NCI-H2171 treated with DMSO at 0.1 percent for 48 hours (cell line): Measurements from ENCODE around the gene ATOSB.

Experiments used
- DNase-seq: peaks from one replicate; lab custom pipeline; 2025; lab: John Stamatoyannopoulos, UW

The ATOSB gene

DNA sequence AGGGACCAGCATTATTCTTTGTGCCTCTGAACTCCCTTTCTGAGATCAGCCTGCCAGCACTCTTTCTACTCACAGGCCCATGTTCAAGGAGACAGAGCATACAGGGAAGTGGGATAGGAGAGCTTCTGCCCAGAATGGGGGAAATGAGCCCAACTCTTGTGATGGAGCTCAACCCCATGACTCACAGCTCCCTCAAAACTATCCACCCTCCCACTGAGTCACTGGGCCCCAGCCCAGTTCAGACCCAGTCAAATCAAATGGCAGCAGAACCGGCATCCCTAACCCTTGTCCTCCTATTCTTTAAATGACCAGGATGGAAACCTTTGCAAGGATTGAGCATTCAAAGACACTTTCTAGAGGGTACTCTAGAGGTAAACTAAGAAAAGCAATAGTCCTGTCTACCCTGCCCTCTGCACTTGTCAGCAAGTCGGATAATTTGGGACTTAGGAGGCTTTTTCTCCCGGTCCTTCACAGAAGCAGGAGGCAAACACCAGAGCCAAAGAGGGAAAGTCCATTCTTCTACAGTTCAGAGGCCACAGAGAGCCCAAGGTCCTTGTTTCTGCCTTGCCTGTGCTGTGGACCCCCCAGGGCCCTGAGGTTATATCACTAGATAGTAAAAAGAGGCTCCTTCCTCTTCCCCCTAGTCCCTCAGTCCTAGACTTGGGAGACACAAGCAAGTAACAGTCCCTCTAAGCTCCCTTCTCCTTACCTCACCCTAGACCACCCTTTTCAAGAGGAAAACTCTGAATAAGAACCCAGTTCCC, 3.2 kb downstream of the ATOSB start:
- no peak for DNase-seq

DNA sequence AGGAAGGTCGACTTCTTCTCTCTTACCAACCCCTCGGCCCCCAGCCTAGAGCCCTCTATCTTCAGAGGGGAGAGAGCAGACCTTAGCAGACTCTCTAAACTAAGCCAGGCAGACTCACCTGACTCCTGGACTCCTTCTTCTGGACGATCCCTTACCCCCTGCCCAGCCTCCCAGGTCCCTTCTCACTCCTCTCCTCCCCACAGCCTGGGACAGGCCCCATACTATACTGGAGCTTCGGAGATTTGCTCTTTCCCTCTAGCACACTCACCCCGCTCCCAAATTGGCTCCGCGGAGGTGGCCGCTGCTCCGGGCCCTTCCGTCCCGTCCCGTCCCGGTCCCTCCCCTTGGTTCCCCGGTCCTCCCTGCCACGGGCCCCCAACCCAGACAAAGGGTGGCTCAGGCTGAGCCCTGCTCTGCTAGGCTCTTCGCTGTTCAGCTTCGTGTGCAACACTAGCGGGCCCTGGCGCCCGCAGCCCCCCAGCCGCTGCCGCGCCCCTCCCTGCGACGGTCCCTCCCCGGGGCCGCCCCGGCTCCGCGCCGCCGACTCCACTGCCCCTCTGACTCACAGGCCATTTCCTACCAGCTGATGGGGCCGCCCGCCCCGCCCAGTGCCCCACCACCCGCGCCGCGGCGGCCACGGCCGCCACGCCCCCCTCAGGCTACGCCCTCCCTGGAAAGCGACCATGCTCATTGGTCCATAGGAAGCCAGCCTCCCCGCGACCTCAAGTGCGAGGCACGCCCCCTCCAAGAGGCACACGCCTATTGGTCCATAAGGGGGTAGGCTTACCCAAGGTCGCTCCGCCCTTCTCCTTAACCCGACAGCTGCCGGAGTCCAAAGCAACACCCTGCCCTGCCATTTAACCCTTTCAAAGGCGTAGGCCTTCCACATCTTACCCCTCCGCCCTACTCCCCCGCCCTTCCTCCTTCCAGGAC, 4.4 kb downstream of the ATOSB start:
- peak; percentile 85 for DNase-seq

DNA sequence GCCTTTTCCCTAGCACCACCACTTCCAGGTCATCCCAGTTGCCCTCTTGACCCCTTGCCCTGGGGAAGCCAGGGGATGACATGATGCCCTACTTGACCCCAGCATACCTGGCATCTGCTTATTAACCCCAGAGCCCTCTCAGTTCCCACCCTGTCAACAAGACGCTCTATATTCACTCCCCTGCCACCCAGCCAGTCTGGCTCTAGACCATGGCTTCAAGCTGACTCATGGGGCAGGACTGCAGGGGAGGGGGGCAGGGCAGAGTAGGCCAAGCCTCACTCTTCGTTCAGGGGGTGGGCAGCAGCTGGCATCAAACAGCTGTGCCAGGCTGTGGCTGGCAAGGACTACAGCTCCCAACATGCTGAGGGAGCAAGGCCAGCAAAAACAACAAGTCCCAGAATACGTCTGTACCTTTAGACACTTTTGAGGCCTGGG, 5.3 kb downstream of the ATOSB start:
- no peak for DNase-seq

DNA sequence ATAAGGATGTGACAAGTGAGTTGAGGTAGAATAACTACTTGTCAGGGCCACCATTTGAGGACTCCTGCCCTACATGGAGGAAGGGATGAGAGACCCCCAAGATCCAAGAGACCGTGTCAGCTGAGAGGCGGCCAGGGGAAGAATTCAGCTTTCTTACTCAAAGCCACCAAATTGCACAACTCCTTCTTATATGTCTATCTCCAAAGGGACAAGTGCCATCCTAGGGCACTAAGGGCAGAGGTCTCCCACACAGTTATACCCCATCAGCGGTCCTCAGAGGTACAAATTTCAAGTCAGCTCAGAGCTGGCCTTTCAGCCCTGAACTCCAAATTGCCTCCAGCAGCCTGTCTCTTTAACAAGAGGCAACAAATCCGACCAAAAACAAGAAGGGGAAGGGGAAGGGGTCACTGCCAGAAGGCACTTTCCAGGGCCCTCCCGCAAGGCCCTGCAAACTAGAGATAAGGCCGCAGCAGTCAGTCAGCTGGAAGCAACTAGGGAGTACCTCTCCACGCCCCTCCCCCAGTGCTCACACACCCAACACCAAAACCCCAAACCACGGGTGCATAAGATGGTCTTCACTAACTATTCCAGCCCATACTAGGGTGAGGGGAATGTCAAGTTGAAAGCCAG, 6.6 kb downstream of the ATOSB start:
- no peak for DNase-seq

DNA sequence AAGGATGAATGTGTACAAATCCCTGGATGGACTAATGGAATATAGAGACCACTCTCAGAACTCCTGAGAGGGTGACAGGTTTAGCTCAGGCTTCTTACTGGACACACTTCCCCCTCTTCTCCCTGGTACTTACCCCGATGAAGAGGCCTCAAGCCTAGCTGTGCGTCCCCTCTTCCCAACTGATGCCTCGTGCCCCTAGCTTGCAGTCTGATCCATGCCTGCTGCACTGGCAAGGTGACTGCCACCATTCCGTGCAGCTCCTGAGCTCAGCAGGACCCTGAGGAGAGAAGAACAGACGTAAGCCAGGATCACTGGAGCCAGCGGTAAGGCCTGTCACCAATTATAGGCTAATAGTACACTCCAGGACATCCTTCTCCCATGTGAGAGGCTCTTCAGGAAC, 7.2 kb downstream of the ATOSB start:
- DNase-seq, result no peak

DNA sequence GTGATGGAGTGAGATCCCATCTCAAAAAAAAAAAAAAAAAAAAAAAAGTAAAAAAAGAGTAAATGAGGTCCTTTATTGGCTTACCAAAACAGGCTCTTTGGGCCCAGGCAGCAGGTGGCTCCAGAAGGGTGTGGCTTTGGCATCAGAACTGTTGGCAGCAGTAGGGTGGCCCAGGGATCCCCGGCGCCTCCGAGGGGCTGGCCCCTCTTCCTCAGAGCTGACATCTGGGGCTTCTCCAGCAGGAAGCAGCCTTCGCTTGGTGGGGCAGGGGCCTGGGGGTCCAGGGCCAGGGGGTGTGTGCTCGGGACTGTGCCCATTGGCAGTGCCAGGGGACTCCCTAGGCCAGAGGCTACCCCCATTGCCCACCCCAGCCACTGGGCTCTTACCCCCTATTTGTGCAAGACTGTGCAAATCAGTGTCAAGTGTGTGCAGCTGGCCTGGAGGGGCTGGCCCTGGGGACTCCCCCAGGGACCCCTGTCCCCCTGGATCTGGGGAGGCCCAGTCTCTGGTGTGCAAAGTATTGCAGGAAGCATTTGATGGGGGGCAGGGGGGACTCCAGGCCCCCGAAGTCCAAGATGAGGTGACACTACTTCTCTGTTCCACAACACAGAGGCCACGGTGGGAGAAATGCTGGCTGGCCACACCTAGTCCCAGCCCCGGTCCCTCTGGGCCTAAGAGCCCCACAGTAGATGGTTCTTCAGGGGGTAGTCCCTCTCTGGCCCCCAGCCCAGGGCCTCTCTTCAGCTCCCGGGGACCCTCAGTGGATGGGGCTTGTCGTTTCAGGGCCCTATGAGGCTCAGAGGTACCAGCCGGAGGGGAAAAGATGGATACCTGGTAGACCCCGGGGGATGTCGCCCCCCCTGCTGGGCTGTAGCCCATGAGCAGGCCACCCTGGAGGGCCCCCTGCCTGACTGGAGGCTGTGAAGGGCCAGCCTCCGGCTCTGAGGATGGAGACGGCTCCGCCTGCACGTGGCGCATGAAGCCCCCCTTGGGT, 8.1 kb downstream of the ATOSB start:
- DNase-seq, result no peak

DNA sequence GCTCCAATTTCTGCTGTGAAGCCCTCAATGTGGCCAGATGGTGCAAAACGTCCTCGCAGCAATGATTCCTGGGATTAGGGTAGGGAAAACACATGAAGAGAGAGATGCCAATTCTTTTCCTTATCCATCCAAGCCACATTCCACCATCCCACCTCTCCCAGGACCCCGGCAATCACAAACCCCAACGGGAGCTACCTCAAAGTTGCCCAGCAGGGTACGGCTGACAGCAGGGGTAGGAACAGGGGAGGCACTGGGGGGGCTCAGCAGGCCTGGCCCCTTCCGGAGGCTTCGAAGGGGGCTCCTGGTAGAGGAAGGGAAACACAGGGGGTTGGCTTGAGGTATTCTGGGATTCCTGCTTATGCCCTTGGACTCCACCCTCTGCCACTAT, 9.3 kb downstream of the ATOSB start:
- no peak for DNase-seq

DNA sequence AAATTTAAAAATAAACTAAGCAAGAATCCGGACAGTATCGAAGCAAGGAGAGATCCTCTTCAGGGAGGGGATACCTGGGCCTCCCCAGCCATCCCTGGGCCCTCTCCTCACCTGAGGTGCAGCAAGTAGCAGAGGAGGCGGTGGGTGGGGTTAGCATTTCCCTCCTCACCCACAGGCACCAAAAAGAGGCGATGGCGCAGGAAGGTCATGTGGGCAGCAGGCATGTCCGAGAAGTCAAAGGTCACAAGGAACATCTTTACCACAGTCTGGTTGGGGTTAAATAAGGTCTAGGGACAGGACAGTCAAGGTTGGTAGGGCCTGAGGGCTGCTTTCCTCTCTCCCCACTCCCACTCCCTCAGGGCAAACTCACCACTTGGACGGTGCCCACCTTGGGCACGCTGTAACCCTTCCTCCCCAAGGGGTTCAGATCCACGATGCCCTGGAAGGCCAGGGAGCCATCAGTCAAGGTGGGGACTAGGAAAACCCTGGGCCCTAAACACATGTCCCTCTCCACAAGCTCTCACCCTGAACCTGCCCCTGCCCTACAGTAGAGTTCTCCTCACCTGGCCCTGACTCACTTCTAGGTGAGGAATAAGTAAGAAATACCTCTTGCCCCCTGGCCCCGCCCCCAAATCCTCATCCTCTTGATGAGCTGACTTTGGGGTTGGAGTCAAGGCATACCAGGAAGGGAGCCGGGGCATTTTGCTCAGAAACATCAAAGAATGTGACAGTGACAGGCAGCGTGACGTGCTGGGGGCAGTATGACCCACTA, 9.9 kb downstream of the ATOSB start:
- no peak for DNase-seq

DNA sequence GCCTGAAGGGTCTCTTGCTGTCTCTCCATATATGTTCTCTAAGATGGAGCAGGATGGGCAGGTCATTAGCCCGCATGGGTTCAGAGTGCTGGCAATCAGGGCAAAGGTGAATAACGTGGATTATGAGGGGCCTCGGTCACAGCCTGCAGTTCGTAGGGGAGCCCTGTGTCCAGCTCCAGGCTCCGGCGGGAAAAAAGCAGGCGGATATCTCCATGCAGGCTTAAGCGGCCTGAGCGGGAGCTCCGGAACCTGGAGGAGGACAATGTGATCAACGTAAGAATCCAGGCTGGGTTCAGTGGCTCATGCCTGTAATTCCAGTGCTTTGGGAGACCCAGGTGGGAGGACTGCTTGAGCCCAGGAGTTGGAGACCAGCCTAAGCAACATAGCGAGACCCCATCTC, 10.5 kb downstream of the ATOSB start:
- DNase-seq, result no peak

DNA sequence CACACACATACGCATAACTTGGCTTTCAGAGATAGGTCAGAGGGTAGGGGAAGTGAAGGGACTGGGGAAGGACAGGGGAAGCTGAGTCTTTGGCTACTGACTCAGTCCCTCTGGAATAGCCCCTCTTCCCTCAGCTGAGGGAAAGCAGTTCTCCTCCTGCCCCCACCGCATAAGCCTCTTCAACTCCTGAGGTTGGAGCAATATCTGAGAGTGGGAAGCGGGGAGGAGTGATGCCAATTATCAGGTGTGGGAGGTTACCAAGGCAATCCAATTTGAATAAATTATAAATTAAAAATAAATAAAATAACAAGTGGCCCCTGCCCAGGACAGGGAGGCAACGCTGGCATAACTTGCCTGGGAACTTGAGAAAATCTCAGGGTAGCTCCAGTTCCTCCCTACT, 11.1 kb downstream of the ATOSB start:
- DNase-seq, result no peak

DNA sequence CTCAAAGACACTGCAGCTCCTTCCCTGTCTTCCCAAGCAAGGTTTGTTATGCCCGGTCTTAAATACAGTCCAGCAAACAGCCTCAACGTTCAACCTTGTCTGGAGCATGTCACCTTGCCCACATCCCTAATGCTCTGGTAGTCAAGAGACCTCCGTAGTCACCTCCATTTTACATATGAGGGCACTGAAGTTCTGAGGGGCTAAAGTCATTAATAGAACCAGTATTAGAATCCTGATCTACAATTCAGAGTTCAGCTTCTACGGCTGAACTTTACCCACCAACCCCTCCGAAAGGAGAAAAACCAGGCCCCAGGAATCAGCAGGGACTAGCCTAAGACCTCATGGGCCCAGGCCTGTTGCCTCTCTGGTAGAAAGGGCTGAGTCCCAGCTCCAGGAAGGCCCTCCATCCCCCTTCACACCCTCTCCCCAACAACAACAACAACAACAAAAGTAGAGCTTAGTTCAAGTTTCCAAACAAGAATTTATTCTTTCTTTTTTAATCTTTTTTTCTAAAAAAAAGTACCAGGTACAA, 11.9 kb downstream of the ATOSB start:
- no peak for DNase-seq

DNA sequence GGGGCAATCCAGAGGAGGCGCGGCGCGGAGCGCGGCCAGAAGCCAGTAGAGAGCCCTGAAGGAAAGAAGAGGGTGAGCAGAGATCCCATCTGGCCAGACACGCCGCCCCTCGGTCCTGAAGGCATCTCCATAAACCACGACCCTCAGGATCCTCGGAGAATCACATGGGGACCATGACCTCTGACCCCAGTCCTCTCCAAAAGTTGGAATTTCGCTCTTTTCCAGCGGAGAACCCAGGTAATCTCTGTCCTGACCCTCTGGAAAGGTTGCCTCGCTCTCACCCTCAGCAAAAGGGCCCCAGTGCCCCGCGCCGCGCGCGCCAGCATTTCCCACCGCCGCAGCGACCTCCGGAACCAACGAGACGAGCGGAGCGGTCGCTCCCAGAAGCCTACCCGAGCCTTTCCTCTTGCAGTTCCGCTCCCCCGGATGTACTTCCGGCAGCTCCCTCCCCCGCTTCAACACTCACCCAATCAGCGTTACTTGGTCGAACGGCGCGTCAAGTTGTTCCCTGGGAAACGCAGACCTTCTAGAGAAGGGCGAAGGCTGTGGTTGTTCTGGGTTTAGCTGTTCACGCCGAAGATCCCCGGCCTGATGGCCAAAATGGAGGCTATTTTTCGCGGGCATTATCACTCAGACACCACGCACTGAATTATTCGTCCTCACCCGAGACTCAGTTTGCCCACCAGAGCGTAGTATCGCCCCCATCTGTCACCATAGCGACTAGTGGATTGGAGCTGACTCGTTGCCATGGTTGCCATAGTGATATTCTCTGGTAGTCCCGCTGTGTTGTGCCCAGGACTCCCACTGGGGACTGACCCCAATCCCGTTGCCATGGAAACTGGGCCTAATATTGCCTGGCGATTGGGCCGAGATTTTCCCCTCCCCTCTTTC, 12.6 kb downstream of the ATOSB start, which contains the start of gene STOML2:
Gene STOML2, minus strand, starts transcription at position 363 of the 891 bp plus-strand sequence. Its CDS starts 37 bp downstream, at position 326.
- DNase-seq, result peak; percentile 89

DNA sequence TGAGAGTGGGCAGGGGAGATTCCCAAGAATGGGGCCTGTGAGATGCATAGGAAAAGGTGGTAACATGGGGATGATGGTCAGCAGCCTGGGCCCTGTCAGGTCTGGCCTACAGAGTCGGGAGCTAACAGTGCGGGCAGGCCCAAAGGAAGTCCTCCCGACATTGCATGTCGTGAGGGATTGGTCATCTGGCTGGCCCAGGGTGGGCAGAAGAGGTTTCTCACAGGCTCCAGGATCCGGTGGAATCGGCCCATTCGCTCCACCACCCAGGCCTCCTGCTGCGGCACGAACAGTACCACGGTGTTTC, 13.2 kb downstream of the ATOSB start:
- DNase-seq, result no peak

DNA sequence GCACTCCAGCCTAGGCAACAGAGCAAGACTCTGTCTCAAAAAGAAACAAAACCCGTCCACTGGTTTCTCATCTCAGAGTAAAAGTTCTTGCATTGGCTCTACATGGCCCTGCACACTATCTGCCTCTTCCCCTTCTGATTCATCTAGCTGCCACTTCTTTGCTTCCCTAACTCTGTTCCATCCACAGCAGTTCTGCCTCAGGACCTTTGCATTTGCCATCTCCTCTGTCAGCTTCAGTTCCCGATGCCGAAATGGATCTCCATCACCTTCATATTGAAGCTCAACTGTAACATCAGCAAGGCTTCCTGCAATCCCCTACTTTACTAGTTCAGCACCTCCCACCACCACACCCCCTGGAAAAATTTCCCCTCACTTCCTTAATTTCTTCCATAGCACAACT, 18.1 kb downstream of the ATOSB start:
- no peak for DNase-seq

DNA sequence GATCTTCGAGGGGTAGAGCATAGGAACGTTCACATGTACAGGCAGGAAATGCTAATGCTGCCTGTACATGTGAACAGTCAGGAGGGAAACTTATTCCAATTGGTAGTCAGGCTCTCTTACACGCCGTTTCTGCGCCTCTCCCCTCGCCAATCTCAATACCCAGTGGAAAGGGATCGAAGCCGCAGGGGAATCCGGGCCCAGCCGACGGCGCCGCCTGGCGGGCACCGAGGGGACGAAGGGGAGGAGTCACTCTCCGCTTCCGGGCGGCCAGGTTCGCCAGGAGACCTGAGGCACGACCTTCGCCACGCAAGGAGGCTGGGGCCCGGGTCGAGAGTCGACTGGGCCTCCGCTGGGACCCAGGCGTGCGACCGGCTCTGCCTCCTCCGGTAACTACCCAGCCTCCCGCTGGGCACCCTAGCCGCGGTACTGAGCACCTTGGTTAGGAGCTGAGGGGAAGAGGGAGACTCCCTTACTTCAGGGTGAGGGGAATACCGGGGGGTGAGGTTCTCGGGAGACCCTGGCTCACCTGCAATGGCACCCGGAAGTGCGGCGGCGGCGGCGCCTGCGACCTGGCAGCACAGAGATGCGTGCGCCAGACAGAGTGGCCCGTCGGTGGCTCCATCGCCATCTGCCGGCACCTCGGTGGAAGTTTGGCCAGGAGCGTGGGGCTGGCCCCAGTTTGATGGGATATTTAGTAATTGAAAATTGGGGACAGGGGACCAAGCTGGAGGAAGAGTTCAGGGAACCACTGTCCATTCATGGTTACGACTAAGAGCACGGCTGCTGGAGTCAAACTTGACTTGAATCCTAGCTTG, 19.4 kb downstream of the ATOSB start, which contains the start of gene PIGO:
Gene PIGO, minus strand, starts transcription at position 557 of the 815 bp plus-strand sequence. CDS start 1,026 bp downstream, outside the sequence.
- DNase-seq, result peak; percentile 74

DNA sequence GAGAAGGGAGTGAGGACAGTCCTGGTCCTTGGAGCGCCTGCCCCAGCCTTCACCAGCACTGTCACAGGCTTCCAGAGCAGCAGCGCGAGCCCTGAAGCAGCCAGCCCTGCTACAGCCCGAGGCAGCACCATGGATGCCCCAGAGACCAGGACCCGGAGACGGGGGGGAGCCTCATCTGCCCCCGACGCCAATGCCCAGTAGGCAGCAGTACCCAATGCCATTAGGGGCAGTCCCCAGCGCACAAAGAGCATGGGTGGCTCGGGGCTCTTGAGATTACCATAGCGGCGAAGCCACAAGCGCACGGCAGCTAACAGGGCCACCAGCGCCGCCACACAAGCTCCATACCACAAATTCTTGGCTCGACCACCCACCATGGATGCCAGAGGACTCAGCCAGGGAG, 24.1 kb downstream of the ATOSB start:
- DNase-seq, result no peak

DNA sequence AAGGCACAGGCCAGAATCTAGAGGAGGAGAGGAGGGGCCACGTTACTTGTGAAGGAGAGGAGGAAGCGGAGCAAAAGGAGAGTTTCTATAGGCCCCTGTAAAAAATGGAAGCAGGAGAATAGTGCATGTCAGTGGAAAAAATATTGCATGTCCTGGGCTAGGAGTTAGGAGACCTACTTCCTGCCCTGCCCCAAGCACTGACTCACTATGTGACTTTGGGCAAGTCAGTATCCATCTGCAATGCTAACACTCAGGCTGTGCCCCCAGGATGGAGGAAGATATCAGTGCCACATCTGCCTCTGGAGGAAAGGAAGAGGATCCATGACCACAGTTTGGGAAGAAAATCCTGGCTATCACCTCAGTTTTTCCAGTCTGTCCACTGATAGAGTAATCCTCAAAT, 26.2 kb downstream of the ATOSB start:
- no peak for DNase-seq

DNA sequence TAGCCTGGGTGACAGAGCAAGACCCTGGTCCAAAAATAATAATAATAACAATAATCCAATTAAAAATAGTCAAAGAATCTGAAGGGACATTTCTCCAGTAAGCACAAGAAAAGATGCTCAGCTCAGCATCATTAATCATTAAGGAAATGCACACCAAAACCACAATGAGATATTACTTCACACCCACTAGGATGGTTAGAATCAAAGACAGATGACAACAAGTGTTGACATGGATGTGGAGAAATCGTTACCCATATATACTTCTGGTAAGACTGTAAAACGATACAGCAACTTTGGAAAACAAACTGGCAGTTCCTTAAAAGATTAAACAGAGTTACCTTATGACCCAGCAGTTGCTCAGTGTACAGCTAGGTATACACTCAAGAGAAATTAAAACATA, 30.6 kb downstream of the ATOSB start:
- DNase-seq, result no peak
